ENCODE results near the gene TNIK. TPM values are rescaled to one million over a fixed set of nuclear protein-coding genes. Genes with fewer than 3 reads are reported as not detected.
A peak's percentile ranks its signal among the peaks of the same experiment; 100 is the strongest.
"Not testable (repeated sequence)": the region's sequence is repeated elsewhere in the genome, so short reads cannot be mapped to it uniquely, and the experiment has no call there.

Gene TNIK
- total and polyA plus RNA-seq, 5 experiments from 2014 or later, result 13.2 to 50.0 (median 16.1) TPM

- POLR2A ChIA-PET, result no interaction called here
- no peaks in the 10 kb centered on the region for H3K27me3 Mint-ChIP-seq
These were observed 73.1 kb downstream of the TNIK start for GRCh38 chr3:171387062-171387461.

GRCh38 chr3:171385086-171385485 is 75.1 kb downstream of the TNIK start:
- DNase-seq (no peak), ATAC-seq (no peak)
- POLR2A ChIA-PET, result no interaction called here
- Mint-ChIP-seq H3K36me3 (no peaks in the 10 kb centered on the region), H3K27ac (peak overlapping the region in 2 of 10 donors; percentile 0 to 71), H3K4me1 (peaks cover 42 to 76% (median 69%) of the 10 kb centered on the region in 4 donors), H3K27me3 (no peaks in the 10 kb centered on the region), H3K9me3 (peaks cover 0 to 2% (median 0%) of the 10 kb centered on the region in 9 donors), H3K4me3 (peak overlapping the region in 2 of 10 donors; percentile 5 to 22)

More at GRCh38 chr3:171387062-171387461, 73.1 kb downstream of the TNIK start:
- H3K4me3 Mint-ChIP-seq, result peak overlapping the region in 1 of 10 donors; percentile 9
- H3K9me3 Mint-ChIP-seq, result peaks cover 2 to 13% (median 11%) of the 10 kb centered on the region in 9 donors
- no peak overlapping the region for H3K27ac Mint-ChIP-seq
- H3K36me3 Mint-ChIP-seq, result peaks cover 11 to 14% (median 13%) of the 10 kb centered on the region in 3 donors
- peaks cover 36 to 68% (median 62%) of the 10 kb centered on the region in 4 donors for H3K4me1 Mint-ChIP-seq
- no peak for DNase-seq
- ATAC-seq, result no peak

- ATAC-seq, result no peak
- H3K4me3 Mint-ChIP-seq, result peak overlapping the region in 4 of 10 donors; percentile 3 to 21 (median 7)
- no peak for DNase-seq
- no peaks in the 10 kb centered on the region for H3K36me3 Mint-ChIP-seq
- POLR2A ChIA-PET, result no interaction called here
- H3K27ac Mint-ChIP-seq, result peak overlapping the region in 4 of 10 donors; percentile 16 to 75 (median 56)
- H3K9me3 Mint-ChIP-seq, result no peaks in the 10 kb centered on the region
- no peaks in the 10 kb centered on the region for H3K27me3 Mint-ChIP-seq
- H3K4me1 Mint-ChIP-seq, result peaks cover 45 to 75% (median 71%) of the 10 kb centered on the region in 4 donors
These were observed 75.9 kb downstream of the TNIK start for GRCh38 chr3:171384101-171384891.

GRCh38 chr3:171383206-171384018 is 76.8 kb downstream of the TNIK start:
- peak in 1 of 2 donors; percentile 23 for ATAC-seq
- no peaks in the 10 kb centered on the region for H3K9me3 Mint-ChIP-seq
- no peaks in the 10 kb centered on the region for H3K36me3 Mint-ChIP-seq
- peak overlapping the region in 5 of 10 donors; percentile 3 to 21 (median 6) for H3K4me3 Mint-ChIP-seq
- no peak for DNase-seq
- peak overlapping the region in 5 of 10 donors; percentile 16 to 75 (median 64) for H3K27ac Mint-ChIP-seq
- POLR2A ChIA-PET, result no interaction called here
- H3K27me3 Mint-ChIP-seq, result no peaks in the 10 kb centered on the region
- peaks cover 40 to 72% (median 65%) of the 10 kb centered on the region in 4 donors for H3K4me1 Mint-ChIP-seq

- H3K9me3 Mint-ChIP-seq, DNase-seq, H3K4me3 Mint-ChIP-seq, ATAC-seq, H3K27me3 Mint-ChIP-seq, H3K36me3 Mint-ChIP-seq, POLR2A ChIA-PET: not testable (repeated sequence)
- H3K4me1 Mint-ChIP-seq, result peaks cover 35 to 71% (median 59%) of the 10 kb centered on the region in 4 donors
- peak overlapping the region in 1 of 10 donors; percentile 48 for H3K27ac Mint-ChIP-seq
These were observed 77.9 kb downstream of the TNIK start for GRCh38 chr3:171382347-171382746.

- no peak for DNase-seq
- Mint-ChIP-seq H3K9me3 (no peaks in the 10 kb centered on the region), H3K27ac (peak overlapping the region in 3 of 10 donors; percentile 21 to 43 (median 32)), H3K4me1 (peaks cover 42 to 72% (median 55%) of the 10 kb centered on the region in 4 donors), H3K27me3 (no peaks in the 10 kb centered on the region), H3K36me3 (no peaks in the 10 kb centered on the region), H3K4me3 (no peak overlapping the region)
- no peak for ATAC-seq
- POLR2A ChIA-PET, result no interaction called here
These were observed 79.3 kb downstream of the TNIK start for GRCh38 chr3:171380711-171381425.

- POLR2A ChIA-PET, result no interaction called here
- H3K27me3 Mint-ChIP-seq, result no peaks in the 10 kb centered on the region
- H3K27ac Mint-ChIP-seq, result peak overlapping the region in 1 of 10 donors; percentile 1
- no peak overlapping the region for H3K4me3 Mint-ChIP-seq
- no peak for DNase-seq
- no peaks in the 10 kb centered on the region for H3K9me3 Mint-ChIP-seq
- no peak for ATAC-seq
- H3K36me3 Mint-ChIP-seq, result no peaks in the 10 kb centered on the region
- H3K4me1 Mint-ChIP-seq, result peaks cover 43 to 65% (median 49%) of the 10 kb centered on the region in 4 donors
These were observed 80.2 kb downstream of the TNIK start for GRCh38 chr3:171379961-171380483.

- H3K27me3 Mint-ChIP-seq, result no peaks in the 10 kb centered on the region
- DNase-seq, result no peak
- no peak for ATAC-seq
- H3K27ac Mint-ChIP-seq, result peak overlapping the region in 1 of 10 donors; percentile 66
- no peaks in the 10 kb centered on the region for H3K36me3 Mint-ChIP-seq
- POLR2A ChIA-PET, result no interaction called here
- H3K9me3 Mint-ChIP-seq, result no peaks in the 10 kb centered on the region
- peaks cover 35 to 58% (median 43%) of the 10 kb centered on the region in 4 donors for H3K4me1 Mint-ChIP-seq
- no peak overlapping the region for H3K4me3 Mint-ChIP-seq
These were observed 80.9 kb downstream of the TNIK start for GRCh38 chr3:171379281-171379680.

- Mint-ChIP-seq H3K9me3 (no peaks in the 10 kb centered on the region), H3K4me3 (no peak overlapping the region), H3K4me1 (peaks cover 28 to 51% (median 36%) of the 10 kb centered on the region in 4 donors), H3K36me3 (no peaks in the 10 kb centered on the region), H3K27me3 (no peaks in the 10 kb centered on the region), H3K27ac (peak overlapping the region in 1 of 10 donors; percentile 44)
- DNase-seq (no peak), ATAC-seq (no peak)
- POLR2A ChIA-PET, result no interaction called here
These were observed 81.6 kb downstream of the TNIK start for GRCh38 chr3:171378586-171378985.

GRCh38 chr3:171377859-171378258 is 82.3 kb downstream of the TNIK start:
- no peak overlapping the region for H3K27ac Mint-ChIP-seq
- peaks cover 21 to 44% (median 32%) of the 10 kb centered on the region in 4 donors for H3K4me1 Mint-ChIP-seq
- no peak overlapping the region for H3K4me3 Mint-ChIP-seq
- no peaks in the 10 kb centered on the region for H3K9me3 Mint-ChIP-seq
- ATAC-seq, result no peak
- H3K27me3 Mint-ChIP-seq, result no peaks in the 10 kb centered on the region
- no peak for DNase-seq
- no peaks in the 10 kb centered on the region for H3K36me3 Mint-ChIP-seq
- POLR2A ChIA-PET, result no interaction called here

- no peaks in the 10 kb centered on the region for H3K36me3 Mint-ChIP-seq
- ATAC-seq (no peak), DNase-seq (no peak)
- POLR2A ChIA-PET, result no interaction called here
- H3K9me3 Mint-ChIP-seq, result no peaks in the 10 kb centered on the region
- no peak overlapping the region for H3K4me3 Mint-ChIP-seq
- no peaks in the 10 kb centered on the region for H3K27me3 Mint-ChIP-seq
- H3K27ac Mint-ChIP-seq, result peak overlapping the region in 1 of 10 donors; percentile 12
- H3K4me1 Mint-ChIP-seq, result peaks cover 15 to 47% (median 32%) of the 10 kb centered on the region in 4 donors
These were observed 83.6 kb downstream of the TNIK start for GRCh38 chr3:171376596-171376947.
